ENCODE results near the gene NDUFB1.

Gene NDUFB1

GRCh38 chr14:92121670-92122350 is at the start of gene NDUFB1, which contains the start of gene CPSF2:
Gene NDUFB1, minus strand, starts transcription at chr14:92121706. Its CDS starts 4,069 bp downstream, at chr14:92117637.
Gene CPSF2, plus strand, starts transcription at chr14:92121969. Its CDS starts 9,016 bp downstream, at chr14:92130985.
- peak; percentile 91 for DNase-seq (ENCODE audit: low read depth, low spot score)

- DNase-seq (ENCODE audit: low read depth, low spot score), result no peak
Measured at GRCh38 chr14:92164958-92165357, 43.5 kb upstream of the NDUFB1 start.

GRCh38 chr14:92161521-92161920 is 40.0 kb upstream of the NDUFB1 start:
- DNase-seq (ENCODE audit: low read depth, low spot score), result no peak

- peak; percentile 46 for DNase-seq (ENCODE audit: low read depth, low spot score)
Measured at GRCh38 chr14:92160619-92161018, 39.1 kb upstream of the NDUFB1 start.

- no peak for DNase-seq (ENCODE audit: low read depth, low spot score)
Measured at GRCh38 chr14:92154283-92154942, 32.9 kb upstream of the NDUFB1 start.

GRCh38 chr14:92153581-92153980 is 32.1 kb upstream of the NDUFB1 start:
- no peak for DNase-seq (ENCODE audit: low read depth, low spot score)

GRCh38 chr14:92144708-92145107 is 23.2 kb upstream of the NDUFB1 start:
- DNase-seq (ENCODE audit: low read depth, low spot score), result peak; percentile 23

GRCh38 chr14:92143962-92144361 is 22.5 kb upstream of the NDUFB1 start:
- DNase-seq (ENCODE audit: low read depth, low spot score), result no peak

GRCh38 chr14:92143309-92143708 is 21.8 kb upstream of the NDUFB1 start:
- peak; percentile 42 for DNase-seq (ENCODE audit: low read depth, low spot score)

GRCh38 chr14:92135269-92135668 is 13.8 kb upstream of the NDUFB1 start:
- DNase-seq (ENCODE audit: low read depth, low spot score), result peak; percentile 52

- no peak for DNase-seq (ENCODE audit: low read depth, low spot score)
Measured at GRCh38 chr14:92134456-92134855, 12.9 kb upstream of the NDUFB1 start.

- peak; percentile 6 for DNase-seq (ENCODE audit: low read depth, low spot score)
Measured at GRCh38 chr14:92122761-92123160, 1.3 kb upstream of the NDUFB1 start.

GRCh38 chr14:92122351-92122677 is 808 bp upstream of the NDUFB1 start:
- peak; percentile 67 for DNase-seq (ENCODE audit: low read depth, low spot score)

GRCh38 chr14:92121207-92121669 is 268 bp downstream of the NDUFB1 start:
- DNase-seq (ENCODE audit: low read depth, low spot score), result no peak

- no peak for DNase-seq (ENCODE audit: low read depth, low spot score)
Measured at GRCh38 chr14:92109490-92109889, 12.0 kb downstream of the NDUFB1 start.

GRCh38 chr14:92108345-92109254 is 12.9 kb downstream of the NDUFB1 start:
- DNase-seq (ENCODE audit: low read depth, low spot score), result no peak

GRCh38 chr14:92106143-92106926 is 15.2 kb downstream of the NDUFB1 start, which contains the start of gene ATXN3:
Gene ATXN3, minus strand, starts transcription at chr14:92106582. Its CDS starts 30 bp downstream, at chr14:92106552.
- peak; percentile 99 for DNase-seq (ENCODE audit: low read depth, low spot score)

- DNase-seq (ENCODE audit: low read depth, low spot score), result no peak
Measured at GRCh38 chr14:92105893-92106142, 15.7 kb downstream of the NDUFB1 start.

- DNase-seq (ENCODE audit: low read depth, low spot score), result no peak
Measured at GRCh38 chr14:92105073-92105892, 16.2 kb downstream of the NDUFB1 start.

GRCh38 chr14:92103363-92103989 is 18.0 kb downstream of the NDUFB1 start:
- no peak for DNase-seq (ENCODE audit: low read depth, low spot score)
